ENCODE results near the gene TBC1D24.
A peak's percentile ranks its signal among the peaks of the same experiment; 100 is the strongest.

Gene TBC1D24

DNA sequence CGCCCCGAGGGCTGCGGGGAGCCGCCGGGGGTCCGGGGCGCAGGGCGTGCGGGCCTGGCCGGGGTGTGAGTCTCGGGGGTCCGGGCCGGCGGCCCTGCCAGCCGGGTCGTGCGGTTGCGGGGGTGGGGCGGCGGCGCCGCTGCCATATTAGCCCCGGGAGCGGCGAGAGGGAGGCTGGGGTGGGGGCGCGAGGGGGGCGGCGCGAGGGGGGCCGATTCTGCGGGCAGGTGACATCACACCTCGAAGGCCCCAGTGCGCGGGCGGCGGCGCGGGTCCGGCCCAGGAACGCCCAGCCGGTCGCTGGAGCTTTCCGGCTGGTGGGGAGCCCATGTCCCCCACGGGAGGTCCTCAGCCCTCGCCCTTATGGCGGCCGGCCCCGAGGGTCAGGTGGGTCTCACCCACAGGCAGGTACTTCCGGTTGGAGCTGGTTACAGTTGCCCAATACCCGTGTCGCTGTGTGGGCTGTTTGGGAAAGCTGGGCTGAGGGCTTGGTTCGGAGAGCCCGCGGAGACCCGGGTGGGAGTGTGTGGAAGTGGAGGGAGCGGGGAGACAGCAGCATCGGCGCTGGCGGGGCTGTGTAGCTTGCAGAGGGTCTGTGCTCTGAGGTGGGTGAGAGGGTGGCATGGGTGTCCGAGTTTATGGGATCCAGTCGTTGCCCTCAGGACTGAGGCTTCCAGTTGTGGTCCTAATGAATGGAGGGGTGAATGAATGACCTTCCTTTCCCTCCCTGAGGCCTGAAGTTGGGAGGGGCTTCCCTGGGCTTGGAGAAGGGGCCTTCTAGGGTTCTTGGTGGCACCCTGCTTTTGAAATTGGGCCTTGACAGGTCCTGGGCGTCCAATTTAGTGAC, 39.6 kb downstream of the TBC1D24 start:
- DNase-seq (ENCODE audit: insufficient read length, low spot score) = no peak
- no peak for TF ChIP-seq PAX5 (IDR thresholded peaks at IDR 0.05; ENCODE audit: insufficient read depth, low read length, severe bottlenecking)
- TF ChIP-seq TAF1 (IDR thresholded peaks at IDR 0.05; ENCODE audit: low read depth, low read length) = no peak
- no peak; the same call in 1 of the 2 replicates for TF ChIP-seq POLR2AphosphoS5 (IDR thresholded peaks at IDR 0.05; ENCODE audit: low read depth, low read length)
- no peak for TF ChIP-seq POU2F2 (IDR thresholded peaks at IDR 0.05; ENCODE audit: low read depth, low read length)
- FAIRE-seq = no peak

DNA sequence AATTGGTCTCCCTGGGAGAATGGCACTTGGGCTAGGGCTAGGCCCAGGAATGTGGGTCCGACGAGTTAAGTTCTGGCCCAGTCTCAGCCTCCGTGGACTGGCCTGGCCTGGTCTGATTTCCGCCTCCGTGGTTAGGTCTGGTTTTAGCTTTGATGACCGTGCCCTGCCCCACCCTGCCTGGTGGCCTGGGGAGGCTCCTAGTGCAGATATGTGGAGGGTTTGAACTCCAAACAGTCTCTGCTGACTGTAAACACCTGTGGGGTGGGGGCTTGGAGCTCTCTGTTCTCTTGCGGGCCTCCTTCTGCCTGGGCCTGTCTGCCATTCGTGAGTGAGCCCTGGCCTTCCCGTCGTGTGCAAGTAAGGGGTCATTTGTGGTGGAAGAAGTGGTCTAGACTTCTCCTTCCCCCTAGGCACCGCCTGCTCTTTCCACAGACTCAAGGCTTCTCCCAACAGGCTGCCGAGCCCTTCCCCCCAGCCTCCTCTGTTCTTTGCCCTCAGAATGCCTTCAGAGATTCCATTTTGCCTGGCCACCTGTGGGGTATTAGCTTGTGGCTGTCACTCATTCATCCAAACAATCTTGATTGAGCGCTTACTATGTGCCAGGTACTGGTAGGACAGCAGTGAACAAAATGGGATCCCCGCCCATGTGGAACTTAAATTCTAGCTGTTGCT, 40.4 kb downstream of the TBC1D24 start:
- no peak for TF ChIP-seq POLR2A (IDR thresholded peaks at IDR 0.05; ENCODE audit: low read depth, low read length)
- no peak for TF ChIP-seq SPI1 (IDR thresholded peaks at IDR 0.05; ENCODE audit: low read depth, low read length)
- no peak for TF ChIP-seq POLR2AphosphoS5 (IDR thresholded peaks at IDR 0.05; ENCODE audit: low read depth, low read length)
- no peak for TF ChIP-seq TAF1 (IDR thresholded peaks at IDR 0.05; ENCODE audit: low read depth, low read length)
- TF ChIP-seq PAX5 (IDR thresholded peaks at IDR 0.05; ENCODE audit: insufficient read depth, low read length, severe bottlenecking) = no peak
- TF ChIP-seq POU2F2 (IDR thresholded peaks at IDR 0.05; ENCODE audit: low read depth, low read length) = no peak
- DNase-seq (ENCODE audit: insufficient read length, low spot score) = no peak
- no peak for FAIRE-seq

DNA sequence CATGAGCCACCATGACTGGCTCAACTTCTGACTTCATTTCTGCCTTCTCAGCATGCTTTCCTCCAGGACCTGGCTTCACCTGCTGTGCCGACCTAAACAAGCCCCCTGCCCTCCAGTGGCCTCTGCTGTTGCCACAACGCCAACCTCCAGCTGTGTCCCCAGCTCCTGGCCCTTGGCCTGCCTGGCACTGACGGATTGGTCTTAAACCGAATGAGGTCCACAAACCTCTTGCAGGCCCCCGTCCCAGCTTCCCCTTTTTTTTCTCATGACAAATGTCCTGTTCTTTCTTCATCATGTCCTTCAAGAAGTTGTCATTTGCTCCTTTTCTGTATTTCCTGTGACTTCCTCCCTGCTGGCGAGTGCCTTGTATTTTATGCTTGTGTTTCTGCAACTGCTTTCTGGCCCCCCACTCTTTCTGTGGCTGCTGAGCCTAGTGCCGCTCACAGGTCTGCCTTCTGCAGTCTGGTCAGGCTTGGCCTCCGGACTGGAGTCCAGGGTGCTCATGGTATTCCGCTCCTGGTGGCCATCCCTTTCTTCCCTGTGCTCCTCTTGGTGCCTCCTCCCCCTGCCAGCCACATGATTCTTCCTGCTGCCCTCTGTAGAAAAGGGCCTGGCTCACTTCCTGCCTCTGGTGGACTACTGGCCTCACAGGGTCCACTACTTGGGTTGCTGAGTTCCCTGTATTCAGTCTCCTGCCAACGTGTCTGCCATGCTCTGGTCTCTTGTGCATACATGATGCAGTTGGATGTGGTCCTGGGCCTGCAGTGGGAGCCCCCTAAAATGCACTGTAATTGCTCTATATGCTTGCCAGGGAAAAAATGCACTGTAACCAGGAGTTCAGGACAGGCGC, 41.7 kb downstream of the TBC1D24 start:
- no peak for DNase-seq (ENCODE audit: insufficient read length, low spot score)

DNA sequence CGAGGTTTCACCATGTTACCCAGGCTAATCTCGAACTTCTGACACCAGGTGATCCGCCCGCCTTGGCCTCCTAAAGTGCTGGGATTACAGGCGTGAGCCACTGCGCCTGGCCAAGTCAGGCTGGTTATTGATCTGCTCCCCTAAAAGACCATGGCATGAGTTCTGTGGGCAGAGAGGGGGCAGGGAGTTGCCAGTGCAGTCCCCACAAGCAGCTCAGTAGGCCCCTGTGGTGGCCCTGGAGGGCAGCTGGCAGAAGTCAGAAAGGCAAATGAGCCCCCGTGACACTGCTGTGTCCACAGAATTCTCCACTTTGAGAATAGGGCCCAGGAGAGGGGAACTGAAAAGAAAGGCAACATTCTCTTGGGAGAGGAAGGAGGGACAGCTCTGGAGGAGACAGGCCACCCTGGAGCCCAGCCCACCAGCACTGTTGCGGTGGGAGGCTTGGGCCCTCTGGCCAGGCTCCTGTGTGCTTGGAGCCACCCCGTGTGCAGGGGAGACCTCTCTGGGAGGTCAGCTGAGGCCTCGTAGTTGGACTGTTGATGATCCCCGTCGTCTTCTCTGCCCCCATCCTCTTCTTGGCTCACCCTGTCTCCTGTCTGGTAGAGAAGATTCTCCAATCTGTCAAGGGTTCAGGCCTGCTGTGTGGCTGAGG, 43.2 kb downstream of the TBC1D24 start:
- no peak for FAIRE-seq

More for the DNA sequence above, 41.7 kb downstream of the TBC1D24 start:
- FAIRE-seq = peak; percentile 20
- TF ChIP-seq SPI1 (IDR thresholded peaks at IDR 0.05; ENCODE audit: low read depth, low read length) (0 out of 2 replicates have a peak, but pooled peaks have one; percentile 12), POLR2A (IDR thresholded peaks at IDR 0.05; ENCODE audit: low read depth, low read length) (no peak)

DNA sequence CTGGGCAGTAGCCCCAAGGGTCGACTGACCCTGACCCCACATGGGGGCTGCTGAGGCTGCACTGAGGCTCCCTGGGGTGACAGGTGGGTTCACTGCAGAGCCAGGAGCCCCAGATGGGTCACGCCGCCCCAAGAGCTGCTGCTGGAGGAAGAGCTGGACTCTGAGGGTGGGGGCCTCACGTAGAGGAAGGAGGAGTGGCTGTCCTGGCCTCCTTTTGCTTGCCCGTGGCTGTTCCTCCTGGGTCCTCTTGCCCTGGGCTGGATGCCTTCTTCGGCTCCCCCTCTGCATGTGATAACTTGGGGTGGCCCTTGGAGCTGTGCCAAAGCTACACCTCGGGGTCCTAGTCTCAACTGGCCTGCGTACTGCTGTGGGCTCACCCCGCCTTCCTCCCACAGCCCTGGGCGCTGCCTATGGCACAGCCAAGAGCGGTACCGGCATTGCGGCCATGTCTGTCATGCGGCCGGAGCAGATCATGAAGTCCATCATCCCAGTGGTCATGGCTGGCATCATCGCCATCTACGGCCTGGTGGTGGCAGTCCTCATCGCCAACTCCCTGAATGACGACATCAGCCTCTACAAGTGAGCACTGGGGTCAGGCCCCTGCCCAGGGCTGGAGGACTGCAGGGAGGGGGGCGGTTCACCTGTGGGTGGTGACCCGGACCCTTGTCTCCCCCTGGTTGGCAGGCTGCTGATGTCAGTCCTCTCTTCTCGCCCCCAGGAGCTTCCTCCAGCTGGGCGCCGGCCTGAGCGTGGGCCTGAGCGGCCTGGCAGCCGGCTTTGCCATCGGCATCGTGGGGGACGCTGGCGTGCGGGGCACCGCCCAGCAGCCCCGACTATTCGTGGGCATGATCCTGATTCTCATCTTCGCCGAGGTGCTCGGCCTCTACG, 44.1 kb downstream of the TBC1D24 start:
- TF ChIP-seq SPI1 (IDR thresholded peaks at IDR 0.05; ENCODE audit: low read depth, low read length) (no peak), POLR2A (IDR thresholded peaks at IDR 0.05; ENCODE audit: low read depth, low read length) (no peak), PAX5 (IDR thresholded peaks at IDR 0.05; ENCODE audit: insufficient read depth, low read length, severe bottlenecking) (no peak), POU2F2 (IDR thresholded peaks at IDR 0.05; ENCODE audit: low read depth, low read length) (no peak), TAF1 (IDR thresholded peaks at IDR 0.05; ENCODE audit: low read depth, low read length) (no peak), POLR2AphosphoS5 (IDR thresholded peaks at IDR 0.05; ENCODE audit: low read depth, low read length) (no peak)
- no peak for DNase-seq (ENCODE audit: insufficient read length, low spot score)
- FAIRE-seq = no peak

More for the DNA sequence above, 43.2 kb downstream of the TBC1D24 start:
- no peak for DNase-seq (ENCODE audit: insufficient read length, low spot score)
- TF ChIP-seq POU2F2 (IDR thresholded peaks at IDR 0.05; ENCODE audit: low read depth, low read length) = no peak
- no peak for TF ChIP-seq POLR2AphosphoS5 (IDR thresholded peaks at IDR 0.05; ENCODE audit: low read depth, low read length)
- TF ChIP-seq TAF1 (IDR thresholded peaks at IDR 0.05; ENCODE audit: low read depth, low read length) = no peak
- no peak for TF ChIP-seq POLR2A (IDR thresholded peaks at IDR 0.05; ENCODE audit: low read depth, low read length)
- TF ChIP-seq PAX5 (IDR thresholded peaks at IDR 0.05; ENCODE audit: insufficient read depth, low read length, severe bottlenecking) = no peak
- TF ChIP-seq SPI1 (IDR thresholded peaks at IDR 0.05; ENCODE audit: low read depth, low read length) = no peak

DNA sequence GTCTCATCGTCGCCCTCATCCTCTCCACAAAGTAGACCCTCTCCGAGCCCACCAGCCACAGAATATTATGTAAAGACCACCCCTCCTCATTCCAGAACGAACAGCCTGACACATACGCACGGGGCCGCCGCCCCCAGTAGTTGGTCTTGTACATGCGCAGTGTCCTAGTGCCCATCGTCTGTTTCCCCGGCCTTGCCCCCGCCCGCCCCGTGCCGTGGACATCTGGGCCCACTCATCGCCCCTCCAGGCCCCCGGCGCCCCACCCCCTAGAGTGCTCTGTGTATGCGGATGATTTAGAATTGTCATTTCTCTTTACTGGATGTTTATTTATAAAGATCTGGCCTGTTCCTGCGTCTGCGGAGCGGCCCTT, 44.8 kb downstream of the TBC1D24 start:
- DNase-seq (ENCODE audit: insufficient read length, low spot score) = no peak
- no peak for TF ChIP-seq POU2F2 (IDR thresholded peaks at IDR 0.05; ENCODE audit: low read depth, low read length)
- TF ChIP-seq POLR2AphosphoS5 (IDR thresholded peaks at IDR 0.05; ENCODE audit: low read depth, low read length) = no peak
- TF ChIP-seq SPI1 (IDR thresholded peaks at IDR 0.05; ENCODE audit: low read depth, low read length) = no peak
- TF ChIP-seq TAF1 (IDR thresholded peaks at IDR 0.05; ENCODE audit: low read depth, low read length) = no peak
- no peak for TF ChIP-seq POLR2A (IDR thresholded peaks at IDR 0.05; ENCODE audit: low read depth, low read length)
- no peak for TF ChIP-seq PAX5 (IDR thresholded peaks at IDR 0.05; ENCODE audit: insufficient read depth, low read length, severe bottlenecking)
- no peak for FAIRE-seq

DNA sequence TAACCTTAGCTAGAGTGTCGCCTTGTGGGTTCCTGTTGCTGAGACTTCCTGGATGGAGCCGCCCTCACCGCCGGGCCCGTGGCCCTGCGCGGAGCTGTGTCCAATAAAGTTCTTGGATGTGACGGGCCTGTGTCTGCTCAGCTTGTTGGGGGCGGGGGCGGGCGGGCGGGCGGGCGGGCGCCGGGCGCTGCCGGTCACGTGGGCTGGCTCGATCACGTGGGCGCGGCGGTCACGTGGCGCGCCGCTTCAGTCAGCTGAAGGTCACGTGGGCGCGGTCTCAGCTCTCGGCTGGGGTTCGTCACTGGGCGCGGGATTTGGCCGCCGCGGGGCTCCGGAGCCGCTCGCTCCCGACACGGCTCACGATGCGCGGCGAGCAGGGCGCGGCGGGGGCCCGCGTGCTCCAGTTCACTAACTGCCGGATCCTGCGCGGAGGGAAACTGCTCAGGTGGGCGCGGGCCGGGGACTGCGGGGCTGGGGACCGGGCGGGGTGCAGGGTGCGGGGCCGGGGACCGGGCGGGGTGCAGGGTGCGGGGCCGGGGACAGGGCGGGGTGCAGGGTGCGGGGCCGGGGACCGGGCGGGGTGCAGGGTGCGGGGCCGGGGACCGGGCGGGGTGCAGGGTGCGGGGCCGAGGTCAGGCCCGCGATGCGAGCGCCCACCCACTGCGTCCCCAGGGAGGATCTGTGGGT, 45.3 kb downstream of the TBC1D24 start, which contains the start of gene AMDHD2:
AMDHD2 (plus strand) TSS at position 275 of the 687 bp plus-strand sequence; CDS start at position 363, 88 bp downstream.
- TF ChIP-seq TAF1 (IDR thresholded peaks at IDR 0.05; ENCODE audit: low read depth, low read length) (peak; percentile 66), SPI1 (IDR thresholded peaks at IDR 0.05; ENCODE audit: low read depth, low read length) (no peak), POLR2AphosphoS5 (IDR thresholded peaks at IDR 0.05; ENCODE audit: low read depth, low read length) (peak; percentile 84), POLR2A (IDR thresholded peaks at IDR 0.05; ENCODE audit: low read depth, low read length) (peak; percentile 73; the same call in 1 of the 2 replicates), POU2F2 (IDR thresholded peaks at IDR 0.05; ENCODE audit: low read depth, low read length) (peak; percentile 88; the same call in 1 of the 2 replicates), PAX5 (IDR thresholded peaks at IDR 0.05; ENCODE audit: insufficient read depth, low read length, severe bottlenecking) (peak; percentile 6)
- peak; percentile 89 for FAIRE-seq

More for the DNA sequence above, 45.3 kb downstream of the TBC1D24 start, which contains the start of gene AMDHD2:
- DNase-seq (ENCODE audit: insufficient read length, low spot score) = peak; percentile 99

All from GM12891 (cell line).